ENCODE data around the gene PGC. TPM values are rescaled to one million over a fixed set of nuclear protein-coding genes. Genes with fewer than 3 reads are reported as not detected.

The PGC gene
- total and polyA plus RNA-seq, 2 of the 8 experiments (the other 6 are each of a cell fraction or from before 2014, with no cell fraction given): 0.09 TPM; not detected in 1

GRCh38 chr6:41758641-41759035 is 11.4 kb upstream of the PGC start:
- 86% methylated on average over 6 of the region's 6 CpGs; no CpG with 5 or more reads in 1 of the 2 experiments for WGBS, 2 experiments (ENCODE audit: extremely low coverage in 1 of 2, insufficient coverage in 1 of 2, insufficient read length in 1 of 2, insufficient replicate concordance in 2 of 2, low coverage in 1 of 2, low lambda C conversion rate in 2 of 2, missing lambda C conversion rate in 1 of 2)
- FAIRE-seq (no peak), DNase-seq (ENCODE audit: low read depth in 1 of 2, low spot score in 2 of 2) (no peak)
- H3K14ac ChIP-seq (ENCODE audit: insufficient read length): no peak overlapping the region
- H4K91ac ChIP-seq (replicated peaks; ENCODE audit: insufficient read length, low read length): no peak overlapping the region
- TF ChIP-seq POLR2A (IDR thresholded peaks at IDR 0.05; ENCODE audit: control extremely low read depth in 1 of 2, low read depth in 2 of 2, low read length in 2 of 2): no peak
- no peak for TF ChIP-seq SP1 (IDR thresholded peaks at IDR 0.05; ENCODE audit: low read depth, low read length)
- H3K4me3 ChIP-seq (ENCODE audit: extremely low read depth in 1 of 4, insufficient read depth in 2 of 4, low read depth in 3 of 4, low read length in 4 of 4): no peak overlapping the region
- H2AK5ac ChIP-seq (ENCODE audit: low read depth, low read length): no peak overlapping the region
- H3K56ac ChIP-seq (replicated peaks; ENCODE audit: insufficient read length, low read depth, low read length): no peak overlapping the region
- no peaks in the 10 kb centered on the region for H3K79me2 ChIP-seq (ENCODE audit: control insufficient read depth in 1 of 2, insufficient read depth in 2 of 2, low read length in 2 of 2)
- H4K20me1 ChIP-seq (replicated peaks in 1 of 2; ENCODE audit: control insufficient read depth in 1 of 2, insufficient read depth in 2 of 2, low read length in 2 of 2): no peaks in the 10 kb centered on the region
- no peak overlapping the region for H3K9ac ChIP-seq (replicated peaks in 1 of 4; ENCODE audit: extremely low read depth in 1 of 4, low read depth in 3 of 4, low read length in 3 of 4)
- no peaks in the 10 kb centered on the region for H3K79me1 ChIP-seq (ENCODE audit: low read depth, low read length)
- H4K8ac ChIP-seq (ENCODE audit: extremely low read depth, insufficient read depth, low read length): no peak overlapping the region
- no peak overlapping the region for H2BK20ac ChIP-seq (ENCODE audit: low read length)
- POLR2A ChIA-PET (ENCODE audit: partially characterized antibody): interaction anchor here (1.2 kb wide), 1 partner anchor 22 kb away, joined by 3 read pairs; no protein-coding TSS in a partner anchor
- H2BK120ac ChIP-seq (replicated peaks; ENCODE audit: low read depth, low read length): no peak overlapping the region
- H3K27me3 ChIP-seq (replicated peaks in 1 of 4; ENCODE audit: control insufficient read depth in 3 of 4, extremely low read depth in 1 of 4, insufficient read depth in 3 of 4, low read length in 3 of 4): no peaks in the 10 kb centered on the region; a peak in 1 of 7 replicates
- peaks cover 0 to 3% (median 0%) of the 10 kb centered on the region in 4 experiments; a peak in 2 of 7 replicates for H3K4me1 ChIP-seq (replicated peaks in 1 of 4; ENCODE audit: control insufficient read depth in 3 of 4, insufficient read depth in 4 of 4, low read length in 3 of 4)
- no peak overlapping the region for H3K4me2 ChIP-seq (ENCODE audit: insufficient read depth in 1 of 2, low read depth in 2 of 2, low read length in 2 of 2)
- H2BK15ac ChIP-seq (ENCODE audit: low read length): no peak overlapping the region
- H2BK12ac ChIP-seq (ENCODE audit: low read depth, low read length): no peak overlapping the region
- H3K9me3 ChIP-seq (ENCODE audit: insufficient read depth in 2 of 2, low read depth in 1 of 2, low read length in 1 of 2): no peaks in the 10 kb centered on the region
- no peak overlapping the region for H3K27ac ChIP-seq (ENCODE audit: low read depth, low read length)
- no peak overlapping the region for H4K5ac ChIP-seq (ENCODE audit: insufficient read length, low read depth, low read length)
- H3K4ac ChIP-seq (replicated peaks; ENCODE audit: insufficient read length, low read depth, low read length): no peak overlapping the region
- H3K18ac ChIP-seq (ENCODE audit: extremely low read depth, low read length): no peak overlapping the region
- H3K23me2 ChIP-seq (ENCODE audit: low read depth, low read length): no peaks in the 10 kb centered on the region
- no peaks in the 10 kb centered on the region for H3K36me3 ChIP-seq (ENCODE audit: control insufficient read depth in 2 of 4, insufficient read depth in 4 of 4, low read length in 3 of 4)
- no peak overlapping the region for H2BK5ac ChIP-seq (ENCODE audit: low read depth, low read length)
- H2AFZ ChIP-seq (ENCODE audit: low read length): no peak overlapping the region
- no peak overlapping the region for H3K23ac ChIP-seq (ENCODE audit: insufficient read length)
- CTCF ChIA-PET (ENCODE audit: partially characterized antibody): interaction anchor here (1.0 to 2.3 kb wide), 3 partner anchors 10 to 17 kb away, joined by 3 to 12 read pairs (median 4); no protein-coding TSS in a partner anchor

Data from H1 (cell line).